HFF-Myc (cell line): ENCODE measurements around the gene GPR39.

ENCODE experiments used
- DNase-seq: peaks from one replicate; pipeline ENCODE4 v3.0.0-alpha.2; 2011; ENCODE audit warnings: low read depth; ENCODE audit errors: extremely low read depth
- H3K4me3 ChIP-seq: replicated peaks from 2 replicates; pipeline ENCODE4 v1.5.1; 2011; ENCODE audit warnings: low read depth, mild to moderate bottlenecking, control low read depth, low read length
- TF ChIP-seq, protein P1 (sequence below): IDR thresholded peaks from 2 replicates; pipeline ENCODE4 v1.5.1; 2012; ENCODE audit warnings: mild to moderate bottlenecking, low read depth, low read length, control low read depth; ENCODE audit errors: missing control alignments

Gene GPR39

DNA sequence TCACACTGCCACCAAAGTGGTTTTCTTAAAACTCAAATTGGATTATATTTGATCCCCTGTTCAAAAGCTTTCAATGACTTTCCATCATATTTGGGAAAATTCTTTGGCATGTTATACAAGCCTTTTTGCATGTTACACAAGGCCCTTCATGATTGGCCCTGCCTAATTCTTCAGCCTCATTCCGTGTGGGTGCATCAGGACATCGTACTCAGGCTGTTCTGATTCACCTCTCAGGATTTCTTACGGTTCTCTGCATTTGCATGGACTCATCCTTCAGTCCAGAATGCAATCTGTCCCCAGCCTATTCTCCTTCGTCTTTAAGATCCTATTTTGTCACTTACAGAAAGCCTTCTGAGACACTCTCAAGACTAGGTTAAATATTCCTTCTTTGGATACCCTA lies 145.6 kb downstream of the GPR39 start:
- TF ChIP-seq, protein P1, sequence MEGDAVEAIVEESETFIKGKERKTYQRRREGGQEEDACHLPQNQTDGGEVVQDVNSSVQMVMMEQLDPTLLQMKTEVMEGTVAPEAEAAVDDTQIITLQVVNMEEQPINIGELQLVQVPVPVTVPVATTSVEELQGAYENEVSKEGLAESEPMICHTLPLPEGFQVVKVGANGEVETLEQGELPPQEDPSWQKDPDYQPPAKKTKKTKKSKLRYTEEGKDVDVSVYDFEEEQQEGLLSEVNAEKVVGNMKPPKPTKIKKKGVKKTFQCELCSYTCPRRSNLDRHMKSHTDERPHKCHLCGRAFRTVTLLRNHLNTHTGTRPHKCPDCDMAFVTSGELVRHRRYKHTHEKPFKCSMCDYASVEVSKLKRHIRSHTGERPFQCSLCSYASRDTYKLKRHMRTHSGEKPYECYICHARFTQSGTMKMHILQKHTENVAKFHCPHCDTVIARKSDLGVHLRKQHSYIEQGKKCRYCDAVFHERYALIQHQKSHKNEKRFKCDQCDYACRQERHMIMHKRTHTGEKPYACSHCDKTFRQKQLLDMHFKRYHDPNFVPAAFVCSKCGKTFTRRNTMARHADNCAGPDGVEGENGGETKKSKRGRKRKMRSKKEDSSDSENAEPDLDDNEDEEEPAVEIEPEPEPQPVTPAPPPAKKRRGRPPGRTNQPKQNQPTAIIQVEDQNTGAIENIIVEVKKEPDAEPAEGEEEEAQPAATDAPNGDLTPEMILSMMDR = no peak
- no peak overlapping the region for H3K4me3 ChIP-seq
- DNase-seq = no peak

DNA sequence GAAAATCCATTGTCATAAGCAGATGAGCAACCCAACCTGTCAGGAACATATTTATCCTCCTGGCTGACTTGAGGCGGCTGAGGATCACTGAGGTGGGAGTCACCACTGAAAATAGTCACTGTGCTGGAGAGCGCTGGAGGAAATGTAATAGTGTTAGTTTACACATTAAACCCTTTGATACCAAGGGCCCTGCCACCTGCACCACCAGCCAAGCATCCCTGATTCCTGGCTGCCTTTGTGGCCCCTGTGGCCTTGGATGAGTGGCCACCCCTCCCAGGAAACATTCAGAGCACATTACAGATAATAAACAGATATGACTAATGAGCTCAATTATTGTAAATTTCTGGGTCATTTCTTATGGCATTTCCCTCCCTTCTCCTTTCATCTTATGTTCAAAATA lies 147.5 kb downstream of the GPR39 start:
- TF ChIP-seq, protein P1 = no peak
- DNase-seq = no peak
- H3K4me3 ChIP-seq = no peak overlapping the region

DNA sequence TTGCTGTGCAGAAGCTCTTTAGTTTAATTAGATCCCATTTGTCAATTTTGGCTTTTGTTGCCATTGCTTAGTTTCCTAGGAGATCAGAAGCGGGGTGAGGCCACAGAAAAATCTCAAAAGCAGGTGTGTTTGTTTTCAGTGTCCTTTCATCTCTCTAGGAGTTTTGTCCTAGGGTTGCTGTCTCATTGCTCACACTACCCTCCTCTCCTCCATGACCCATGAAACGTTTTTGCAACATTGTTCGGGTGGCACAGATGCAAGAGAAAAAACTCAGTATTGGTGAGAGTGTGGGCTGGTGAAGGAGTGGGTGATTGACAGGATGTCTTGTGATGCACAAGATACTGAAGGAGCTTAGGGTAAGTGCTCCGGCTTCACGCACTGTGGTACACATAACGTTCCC lies 149.8 kb downstream of the GPR39 start:
- H3K4me3 ChIP-seq = no peak overlapping the region
- TF ChIP-seq, protein P1 = no peak
- DNase-seq = no peak

DNA sequence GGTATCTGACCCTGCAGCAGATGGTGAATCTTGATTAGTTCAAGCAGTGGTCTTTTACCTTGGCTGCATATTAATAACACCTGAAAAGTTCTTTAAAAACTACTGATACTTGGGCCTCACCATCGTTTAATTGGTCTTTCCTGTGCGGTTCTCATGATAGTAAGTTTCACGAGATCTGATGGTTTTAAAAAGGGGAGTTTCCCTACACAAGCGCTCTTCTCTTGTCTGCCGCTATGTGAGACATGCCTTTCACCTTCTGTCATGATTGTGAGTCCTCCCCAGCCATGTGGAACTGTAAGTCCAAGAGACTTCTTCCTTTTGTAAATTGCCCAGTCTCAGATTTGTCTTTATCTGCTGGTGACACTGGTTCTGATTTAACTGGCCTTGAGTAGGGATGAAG lies 151.1 kb downstream of the GPR39 start:
- DNase-seq = no peak
- TF ChIP-seq, protein P1 = no peak
- H3K4me3 ChIP-seq = no peak overlapping the region

DNA sequence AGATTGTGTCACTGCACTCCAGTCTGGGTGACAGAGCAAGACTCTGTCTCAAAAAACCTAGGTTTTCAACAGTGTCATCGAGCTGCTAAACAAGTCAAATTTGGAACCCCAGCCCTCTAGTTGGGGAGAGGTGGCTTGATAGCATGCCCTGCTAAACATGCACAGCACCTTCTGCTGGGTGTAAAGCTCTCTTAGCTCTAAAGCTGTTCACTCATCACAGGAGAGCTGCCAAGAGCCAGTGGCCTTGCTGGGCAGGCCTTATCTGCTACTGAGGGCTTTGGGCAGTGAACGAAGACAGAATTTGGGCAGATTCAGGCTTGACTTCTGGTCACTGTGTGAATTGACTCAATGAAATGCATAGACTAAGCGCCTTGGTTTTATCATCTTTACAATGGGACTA lies 152.1 kb downstream of the GPR39 start:
- no peak overlapping the region for H3K4me3 ChIP-seq
- TF ChIP-seq, protein P1 = no peak
- no peak for DNase-seq

DNA sequence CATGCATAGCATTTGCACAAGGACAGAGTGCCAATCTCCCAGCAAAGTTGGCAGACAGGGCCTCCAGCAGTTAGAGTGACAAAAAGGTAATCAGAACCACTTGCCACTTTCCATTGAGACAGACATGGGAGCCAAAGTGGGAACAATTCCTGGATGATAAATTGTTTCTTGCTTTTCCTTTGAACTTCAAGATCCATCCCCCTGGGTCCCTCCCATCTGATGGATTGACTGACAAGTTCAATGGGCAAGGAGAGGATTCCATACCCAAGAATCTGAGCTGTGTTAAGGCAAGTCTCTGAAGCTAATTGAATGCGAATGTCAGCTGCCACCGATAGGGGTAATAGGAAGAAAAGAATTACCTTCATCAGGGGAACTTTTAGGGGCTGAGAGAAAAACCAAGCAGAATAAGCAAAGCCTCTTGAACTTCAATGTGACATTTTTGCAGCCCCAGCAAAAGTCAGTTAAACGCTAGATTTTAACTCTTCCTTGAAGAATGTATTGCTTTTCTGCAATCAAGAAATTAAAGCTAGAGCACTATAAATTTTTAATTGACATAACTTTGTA lies 156.9 kb downstream of the GPR39 start:
- TF ChIP-seq, protein P1 = no peak
- DNase-seq = no peak

DNA sequence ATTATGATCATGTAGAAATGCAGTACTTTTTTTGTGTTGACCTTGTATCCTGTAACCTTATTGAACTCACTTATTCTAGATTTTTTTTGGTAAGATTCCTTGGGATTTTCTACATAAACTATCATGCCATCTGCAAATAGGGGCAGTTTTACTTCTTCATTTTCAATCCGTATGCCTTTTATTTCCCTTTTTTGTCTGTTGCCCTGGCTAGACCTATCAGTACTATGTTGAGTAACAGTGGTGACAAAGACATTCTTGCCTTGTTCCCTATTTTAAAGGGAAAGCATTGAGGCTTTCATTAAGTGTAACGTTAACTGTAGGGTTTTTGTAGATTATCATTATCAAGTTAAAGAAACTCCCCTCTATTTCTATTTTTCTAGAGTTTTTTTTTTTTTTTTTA lies 161.1 kb downstream of the GPR39 start:
- no peak for DNase-seq
- TF ChIP-seq, protein P1 = no peak
- no peak overlapping the region for H3K4me3 ChIP-seq

More for the DNA sequence above, 156.9 kb downstream of the GPR39 start:
- no peak overlapping the region for H3K4me3 ChIP-seq
